Renal cortex interstitium (tissue), 11 donors: ENCODE data around the gene DZIP1. TPM values are rescaled to one million over a fixed set of nuclear protein-coding genes. Genes with fewer than 3 reads are reported as not detected.

Experiments used
- DNase-seq, 11 donors: peaks; one replicate each; pipeline ENCODE4 v3.0.0-alpha.2; 2013; ENCODE audit warnings: low read depth in 9 of 11, low spot score in 4 of 11; ENCODE audit errors: extremely low read depth in 1 of 11
- polyA plus RNA-seq, 3 donors: library from polyadenylated mRNA; unstranded; fragments of 120-200 nt; gene quantifications; one replicate each; pipeline ENCODE4 v1.2.1, GENCODE V29; 2013; ENCODE audit not compliant: insufficient read length in 3 of 3

The DZIP1 gene
- polyA plus RNA-seq, 3 donors: 61.1 to 69.9 (median 69.1) TPM

- no peak for DNase-seq
Observed at GRCh38 chr13:95564091-95564490, 80.4 kb downstream of the DZIP1 start.

DNA sequence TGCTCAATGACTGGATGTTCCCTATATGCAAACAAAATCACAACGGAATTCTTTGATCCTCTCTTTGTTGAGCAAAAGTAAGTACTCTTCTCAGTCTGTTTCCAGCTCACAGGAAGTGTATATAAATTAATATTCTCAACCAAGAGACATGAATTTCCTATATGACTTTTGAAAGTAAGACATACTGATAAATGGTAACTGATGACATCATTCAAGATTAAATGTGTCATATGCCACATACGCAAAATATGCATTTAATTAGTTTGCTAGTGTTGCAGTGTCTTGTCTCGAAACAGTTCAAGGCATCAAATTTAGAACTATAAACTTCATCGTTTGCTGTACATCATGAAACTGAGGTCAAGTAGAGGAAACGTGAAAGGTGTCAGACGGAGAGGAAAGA, 84.1 kb downstream of the DZIP1 start:
- no peak for DNase-seq

GRCh38 chr13:95559100-95559499, 85.4 kb downstream of the DZIP1 start:
- DNase-seq: no peak

GRCh38 chr13:95557013-95557412, 87.5 kb downstream of the DZIP1 start:
- no peak for DNase-seq

- DNase-seq: no peak
Observed at GRCh38 chr13:95553581-95554385, 90.7 kb downstream of the DZIP1 start.

- DNase-seq: peak in 2 of 11 donors; percentile 48 to 54
Observed at GRCh38 chr13:95552539-95553441, 91.7 kb downstream of the DZIP1 start, which contains the start of gene CLDN10. TSS of gene CLDN10 (plus strand) at chr13:95552720. CDS start at chr13:95552754, 34 bp downstream.

GRCh38 chr13:95552208-95552538, 92.3 kb downstream of the DZIP1 start:
- no peak for DNase-seq

GRCh38 chr13:95547531-95548167, 96.9 kb downstream of the DZIP1 start:
- no peak for DNase-seq

DNA sequence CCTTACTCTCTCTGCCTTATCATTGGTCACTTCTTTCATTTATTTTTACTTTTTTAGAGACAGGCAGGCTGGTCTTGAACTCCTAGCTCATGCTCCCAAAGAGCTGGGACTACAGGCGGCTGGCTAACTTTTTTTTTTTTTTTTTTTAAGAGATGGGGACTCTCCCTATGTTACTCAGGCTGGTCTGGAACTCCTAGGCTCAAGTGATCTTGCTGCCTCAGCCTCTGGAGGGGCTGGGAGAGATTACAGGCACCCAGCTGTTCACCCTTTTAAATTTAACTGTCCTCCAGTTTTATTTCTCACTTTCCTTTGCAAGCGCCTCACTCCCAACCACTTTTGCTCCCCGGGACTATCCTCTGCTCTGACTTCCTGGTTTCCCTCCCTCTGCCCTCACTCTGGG, 97.6 kb downstream of the DZIP1 start:
- no peak for DNase-seq

- no peak for DNase-seq
Observed at GRCh38 chr13:95544293-95544692, 100.2 kb downstream of the DZIP1 start.

DNA sequence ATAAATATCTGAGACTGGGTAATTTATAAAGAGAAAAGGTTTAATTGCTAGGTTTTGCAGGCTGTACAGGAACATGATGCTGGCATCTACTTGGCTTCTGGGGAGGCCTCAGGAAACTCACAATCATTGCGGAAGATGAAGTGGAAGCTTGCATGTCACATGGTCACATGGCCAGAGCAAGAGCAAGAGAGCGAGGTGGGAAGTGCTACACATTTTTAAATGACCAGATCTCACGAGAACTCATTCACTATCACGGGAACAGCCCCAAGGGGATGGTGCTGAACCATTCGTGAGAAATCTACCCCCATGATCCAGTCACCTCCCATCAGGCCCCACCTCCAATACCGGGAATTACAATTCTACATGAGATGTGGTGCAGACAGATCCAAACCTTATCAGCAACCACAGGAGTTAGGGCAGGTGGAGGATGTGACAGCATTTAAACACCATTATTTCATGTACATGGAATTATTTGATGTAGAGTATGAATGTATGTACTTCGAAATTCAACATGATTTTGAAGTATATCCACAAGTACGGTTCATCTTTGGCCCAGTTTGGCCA, 102.5 kb downstream of the DZIP1 start:
- DNase-seq: no peak

- DNase-seq: no peak
Observed at GRCh38 chr13:95541308-95541707, 103.2 kb downstream of the DZIP1 start.

DNA sequence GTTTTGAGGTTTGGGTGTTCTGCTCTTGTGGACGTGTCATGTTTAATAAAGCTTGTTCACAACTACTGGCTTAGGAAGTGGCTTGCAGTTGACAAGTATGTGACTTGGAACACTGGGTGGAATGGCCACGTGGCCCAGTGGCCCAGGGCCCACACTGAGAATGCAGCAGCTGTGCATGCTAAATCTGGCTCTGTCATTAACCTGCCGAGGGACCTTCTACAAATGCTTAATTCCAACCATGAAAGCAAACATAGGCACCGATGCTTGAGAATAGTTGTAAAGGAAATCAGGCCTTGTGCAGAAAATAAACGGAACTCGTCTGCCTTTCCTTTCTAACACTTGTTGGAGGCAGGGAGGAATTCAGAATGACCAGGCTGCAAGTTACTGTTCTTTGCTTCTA, 103.6 kb downstream of the DZIP1 start:
- DNase-seq: peak in 3 of 11 donors; percentile 16 to 57 (median 46)

DNA sequence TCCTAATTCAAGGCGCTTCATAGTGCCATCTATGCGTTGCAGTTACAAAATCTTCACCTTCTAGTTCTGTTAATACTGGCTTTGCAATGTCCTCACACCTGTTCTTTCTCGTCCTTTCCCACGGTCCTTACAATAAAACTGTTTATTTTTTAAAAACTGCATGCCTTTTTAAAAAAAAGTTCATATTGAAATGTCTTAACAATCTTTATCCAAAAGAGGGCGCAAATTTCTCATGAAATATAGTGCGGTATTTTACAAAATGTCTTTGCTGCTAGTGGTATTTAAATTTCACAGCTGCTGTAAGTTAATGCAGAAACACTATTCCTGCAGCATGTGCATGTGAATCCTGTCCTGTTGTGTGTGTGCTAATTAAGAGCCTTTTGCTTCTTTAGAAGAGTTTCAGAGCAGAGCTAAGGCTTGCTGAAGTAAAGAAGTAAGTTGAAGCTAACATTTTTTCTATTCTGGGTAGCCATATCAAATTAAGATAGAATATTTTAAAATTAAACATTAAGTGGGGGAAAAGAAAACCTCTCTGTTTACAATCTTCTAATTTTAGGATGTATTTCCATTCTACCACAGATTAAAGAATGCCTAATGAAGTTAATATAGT, 107.8 kb downstream of the DZIP1 start:
- DNase-seq: no peak

DNA sequence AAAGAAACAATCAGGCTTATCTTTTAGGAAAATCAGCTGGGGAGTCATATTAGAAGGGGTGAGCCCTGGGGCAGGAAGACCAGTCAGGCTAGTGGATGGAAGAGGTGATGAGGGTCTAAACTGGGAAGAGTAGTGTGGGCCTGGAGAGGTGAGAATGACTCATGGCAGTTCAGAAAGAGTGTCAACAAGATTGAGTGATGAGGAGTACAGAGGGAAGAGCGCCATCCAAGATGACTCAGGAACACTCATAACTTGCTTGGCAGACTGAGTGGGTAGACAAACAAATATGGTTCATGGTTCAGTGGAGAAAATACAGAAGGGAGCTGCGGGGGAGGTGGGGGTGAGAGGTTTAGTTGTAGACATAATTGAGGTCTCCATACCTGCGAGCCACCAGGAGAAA, 109.3 kb downstream of the DZIP1 start:
- DNase-seq: no peak

GRCh38 chr13:95533545-95534160, 110.9 kb downstream of the DZIP1 start:
- DNase-seq: peak in 1 of 11 donors; percentile 16

DNA sequence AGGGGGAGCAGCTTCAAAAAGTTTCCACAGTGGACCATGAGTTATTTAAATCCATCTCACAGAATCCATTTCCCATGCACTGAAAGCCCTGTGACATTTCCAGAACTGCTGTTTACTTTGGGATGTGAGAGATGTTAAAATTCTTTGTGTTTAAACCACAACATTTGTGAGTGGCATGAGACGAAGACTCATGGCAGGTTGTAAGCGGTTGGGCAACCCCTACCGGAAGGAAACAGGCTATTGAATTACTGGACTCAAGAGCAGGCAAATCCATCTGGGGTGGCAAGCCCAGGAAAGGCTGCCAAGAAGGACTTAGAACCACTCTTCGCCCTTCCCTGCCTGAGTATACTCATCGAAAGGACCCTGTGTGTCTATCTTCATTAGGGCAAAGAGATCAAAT, 114.3 kb downstream of the DZIP1 start:
- no peak for DNase-seq
